NCI-H82 (cell line): ENCODE results near the gene SLC12A5.
A peak's percentile ranks its signal among the peaks of the same experiment; 100 is the strongest.
"Not testable (repeated sequence)": the region's sequence is repeated elsewhere in the genome, so short reads cannot be mapped to it uniquely, and the experiment has no call there.

ENCODE experiments used
- DNase-seq: peaks from one replicate; lab custom pipeline; 2025; lab: John Stamatoyannopoulos, UW

Gene SLC12A5

DNA sequence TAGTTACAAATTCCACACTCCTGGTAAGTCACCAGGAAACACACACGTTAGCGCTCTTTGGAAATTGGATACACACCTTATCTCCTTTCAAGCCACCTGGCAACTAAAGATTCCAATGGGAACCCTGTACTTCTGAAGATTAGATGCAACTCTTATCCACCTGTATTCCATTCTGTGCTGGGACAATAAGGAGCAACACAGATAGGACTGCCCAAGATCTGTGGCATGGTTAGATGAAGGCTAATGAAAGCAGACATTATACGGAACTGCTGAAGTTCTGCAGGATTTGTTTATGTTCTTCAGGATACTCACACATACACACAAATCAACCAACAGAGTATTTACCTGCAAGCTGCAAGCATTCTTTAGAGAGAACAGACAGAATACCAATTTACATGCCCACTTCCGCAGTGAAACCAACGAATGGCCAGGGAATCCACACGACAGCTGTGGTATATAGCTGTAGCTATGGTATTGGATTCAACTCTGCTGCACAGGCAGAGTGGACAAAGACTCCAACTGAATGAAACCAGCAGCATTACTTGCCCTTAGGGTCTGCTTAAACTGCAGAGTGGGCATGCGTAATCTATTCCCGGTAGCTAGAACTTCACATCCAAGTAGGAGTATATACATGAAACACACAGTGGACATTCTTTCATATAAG is 48.8 kb downstream of the SLC12A5 start:
- no peak for DNase-seq

DNA sequence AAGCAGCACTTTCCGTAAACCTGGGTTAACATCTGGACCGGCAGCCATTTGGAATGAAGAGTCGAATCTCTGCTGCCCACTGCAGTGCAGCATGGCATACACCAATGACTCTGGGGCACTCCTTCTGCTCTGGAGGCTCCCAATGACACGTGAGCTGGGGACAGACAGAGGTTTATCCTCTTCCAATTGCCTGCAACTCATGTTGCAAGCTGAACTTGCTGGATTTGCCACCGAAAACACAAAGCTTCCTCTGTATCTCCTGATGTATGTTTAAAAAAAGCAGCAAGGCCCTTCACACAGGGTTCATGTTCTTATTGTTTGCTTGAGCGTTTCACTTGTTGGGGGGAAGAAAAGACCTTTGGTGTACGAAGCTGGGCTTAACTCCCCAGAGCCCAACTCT is 49.9 kb downstream of the SLC12A5 start:
- no peak for DNase-seq

DNA sequence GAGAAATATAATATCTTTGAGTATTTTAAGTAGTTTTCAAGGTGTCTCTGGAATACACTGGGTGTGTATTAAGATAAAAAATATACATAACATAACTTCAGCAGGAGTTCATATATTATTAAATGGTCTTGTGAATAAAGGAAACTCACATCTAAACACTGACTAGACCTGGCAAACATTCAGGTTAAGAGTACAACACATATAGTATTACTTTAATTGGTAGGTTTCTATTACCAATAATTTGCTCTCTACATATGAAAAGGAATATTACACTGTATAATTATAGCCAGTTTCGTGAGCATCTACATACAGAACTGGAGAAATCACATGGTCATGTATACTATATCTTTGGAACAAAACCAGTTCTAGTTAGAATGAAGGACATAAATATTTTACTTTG is 52.1 kb downstream of the SLC12A5 start:
- DNase-seq: no peak

DNA sequence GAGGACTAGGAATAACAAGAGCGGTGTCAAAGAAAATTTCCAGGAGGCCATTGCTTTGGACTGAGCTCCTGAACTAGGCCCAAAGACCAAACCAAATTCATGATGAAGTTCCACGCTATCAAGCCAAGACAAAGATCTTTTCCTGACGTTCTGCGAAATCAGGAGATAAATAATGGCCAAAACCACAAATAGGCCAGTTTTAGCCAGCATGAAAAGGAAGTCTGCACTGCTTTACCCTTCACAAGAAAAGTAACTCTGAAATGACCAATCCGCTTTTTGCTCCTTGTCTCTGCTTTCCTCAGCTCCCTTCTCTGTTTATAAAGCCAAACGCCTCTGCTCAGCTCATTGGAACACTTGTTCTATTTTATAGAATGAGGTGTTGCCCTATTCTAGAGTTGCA is 54.1 kb downstream of the SLC12A5 start:
- no peak for DNase-seq

DNA sequence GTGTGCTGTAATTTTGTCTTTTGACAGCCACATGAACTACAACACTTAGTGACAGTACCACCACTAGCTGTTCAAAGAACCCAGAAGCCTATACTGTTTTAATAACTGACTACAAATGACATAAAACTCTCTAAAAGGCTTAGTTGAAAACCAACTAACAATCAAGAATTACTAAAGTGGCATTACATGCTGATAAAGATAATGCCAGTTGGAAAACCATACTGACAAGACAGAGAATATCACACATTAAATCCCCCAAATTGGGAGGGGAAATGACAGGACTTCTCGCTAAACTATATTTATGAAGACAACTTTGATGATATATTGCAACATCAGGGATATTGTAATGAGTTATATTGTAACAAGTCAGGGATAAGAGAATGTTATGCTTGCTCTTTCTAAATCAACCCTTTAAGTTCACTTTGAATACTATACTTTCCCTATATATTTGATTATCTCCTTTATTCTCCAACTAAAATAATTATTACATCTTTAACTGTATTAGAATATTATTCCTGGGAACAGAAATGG is 54.6 kb downstream of the SLC12A5 start:
- no peak for DNase-seq

DNA sequence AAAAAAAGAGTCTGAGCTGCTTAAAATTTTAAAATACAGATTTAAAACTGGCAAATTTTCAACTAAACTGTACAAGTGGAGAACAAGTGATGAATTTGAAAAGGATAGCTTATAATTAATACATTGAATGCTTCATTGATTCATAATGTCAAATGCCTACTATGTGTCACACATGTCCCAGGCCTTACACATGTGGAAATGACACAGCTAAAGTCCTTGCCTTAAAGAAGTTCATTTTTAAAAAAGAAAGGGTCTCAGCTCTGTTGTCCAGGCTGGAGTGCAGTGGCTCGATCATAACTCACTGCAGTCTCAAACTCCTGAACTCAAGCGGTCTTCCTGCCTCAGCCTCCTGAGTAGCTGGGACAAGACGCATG is 55.8 kb downstream of the SLC12A5 start:
- DNase-seq: no peak

DNA sequence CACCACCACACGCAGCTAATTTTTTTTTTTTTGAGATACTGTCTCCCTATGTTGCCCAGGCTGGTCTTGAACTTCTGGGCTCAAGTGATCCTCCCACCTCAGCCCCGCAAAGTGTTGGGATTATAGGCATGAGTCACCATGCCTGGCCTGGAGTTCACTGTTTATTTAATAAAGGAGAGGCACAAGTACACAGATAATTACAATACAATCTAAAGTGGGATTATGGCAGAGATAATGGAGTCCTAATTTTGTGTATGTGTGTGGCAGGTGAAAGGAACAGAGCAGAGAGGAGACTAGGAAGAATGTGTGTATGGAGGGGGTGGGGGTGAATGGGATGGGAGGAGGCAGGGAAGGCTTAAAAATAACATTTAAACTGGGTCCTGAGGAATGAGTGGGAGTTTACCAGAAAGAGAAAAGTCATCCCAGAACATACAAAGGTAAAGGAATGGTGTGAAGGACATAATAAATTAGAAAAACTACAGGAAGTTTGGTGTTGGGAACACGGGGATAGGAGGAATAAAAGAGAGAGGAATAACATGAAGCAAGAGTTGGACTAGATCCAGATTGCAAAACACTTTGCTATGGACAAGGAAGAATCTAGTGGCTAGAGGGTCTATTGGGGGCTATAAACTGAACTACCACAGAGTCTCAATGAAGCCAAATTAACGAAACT is 56.3 kb downstream of the SLC12A5 start:
- DNase-seq: peak; percentile 58

DNA sequence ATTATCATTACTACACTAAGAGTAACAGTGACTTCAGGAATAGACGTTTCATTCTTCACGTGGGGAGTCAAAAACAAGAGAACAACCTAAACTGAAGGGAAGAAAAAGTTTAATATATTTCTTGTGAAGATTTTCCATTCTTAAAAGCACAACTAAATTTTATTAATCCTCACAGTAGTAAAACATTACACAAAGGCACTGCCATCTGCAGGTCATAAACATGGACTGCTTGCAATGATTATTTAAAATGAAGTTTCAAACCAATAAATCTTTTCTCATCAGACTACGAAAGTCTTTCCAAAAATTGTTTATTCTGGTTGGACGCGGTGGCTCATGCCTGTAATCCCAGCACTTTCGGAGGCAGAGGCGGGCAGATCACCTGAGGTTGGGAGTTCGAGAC is 58.1 kb downstream of the SLC12A5 start:
- no peak for DNase-seq

DNA sequence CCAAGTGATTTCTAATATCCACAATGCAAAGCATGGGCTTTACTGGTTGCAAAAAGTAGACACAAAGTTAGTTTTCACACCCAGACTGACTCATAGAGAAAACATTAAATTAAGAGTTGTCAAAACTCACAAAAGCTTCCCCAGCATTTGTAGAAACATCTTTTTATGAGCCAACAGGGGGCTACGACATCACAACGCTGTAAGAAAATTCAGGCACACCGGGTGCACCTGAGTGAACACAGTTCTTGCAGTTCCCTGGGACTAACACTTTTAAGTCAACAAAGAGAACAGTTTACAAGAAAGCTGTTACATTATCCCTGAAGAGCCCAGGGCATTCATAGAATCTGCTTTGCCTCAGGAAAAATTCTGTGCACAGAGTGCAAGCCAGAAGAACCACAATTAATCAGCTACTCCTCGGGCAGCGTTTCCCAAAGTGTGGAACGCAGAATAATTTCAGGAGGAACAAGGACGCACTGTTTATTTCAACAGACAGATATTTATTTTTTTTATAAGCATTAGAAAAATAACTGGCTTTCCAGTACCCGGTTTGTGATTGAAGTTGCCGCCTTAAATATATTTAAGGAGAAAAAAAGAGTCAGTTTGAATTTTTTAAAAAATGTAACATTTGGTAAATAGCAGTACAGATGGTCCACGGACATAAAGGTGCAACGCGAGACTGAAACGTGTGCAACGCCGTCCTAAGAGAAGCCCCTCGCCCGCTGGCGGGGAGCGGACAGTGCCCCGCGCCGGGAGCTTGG is 59.6 kb downstream of the SLC12A5 start:
- peak; percentile 70 for DNase-seq

DNA sequence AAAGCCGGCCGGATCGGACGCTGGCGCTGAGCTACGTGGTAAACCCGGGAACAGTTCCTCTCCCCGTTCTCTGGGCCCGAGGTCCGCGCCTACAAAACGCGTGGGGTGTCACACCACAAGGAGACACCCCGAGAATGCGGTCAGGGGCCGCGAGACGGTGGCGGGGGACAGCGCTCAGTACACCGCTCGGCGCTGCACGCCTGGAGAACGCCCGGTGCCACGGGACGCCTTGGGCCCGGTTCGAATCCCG is 60.1 kb downstream of the SLC12A5 start:
- no peak for DNase-seq

DNA sequence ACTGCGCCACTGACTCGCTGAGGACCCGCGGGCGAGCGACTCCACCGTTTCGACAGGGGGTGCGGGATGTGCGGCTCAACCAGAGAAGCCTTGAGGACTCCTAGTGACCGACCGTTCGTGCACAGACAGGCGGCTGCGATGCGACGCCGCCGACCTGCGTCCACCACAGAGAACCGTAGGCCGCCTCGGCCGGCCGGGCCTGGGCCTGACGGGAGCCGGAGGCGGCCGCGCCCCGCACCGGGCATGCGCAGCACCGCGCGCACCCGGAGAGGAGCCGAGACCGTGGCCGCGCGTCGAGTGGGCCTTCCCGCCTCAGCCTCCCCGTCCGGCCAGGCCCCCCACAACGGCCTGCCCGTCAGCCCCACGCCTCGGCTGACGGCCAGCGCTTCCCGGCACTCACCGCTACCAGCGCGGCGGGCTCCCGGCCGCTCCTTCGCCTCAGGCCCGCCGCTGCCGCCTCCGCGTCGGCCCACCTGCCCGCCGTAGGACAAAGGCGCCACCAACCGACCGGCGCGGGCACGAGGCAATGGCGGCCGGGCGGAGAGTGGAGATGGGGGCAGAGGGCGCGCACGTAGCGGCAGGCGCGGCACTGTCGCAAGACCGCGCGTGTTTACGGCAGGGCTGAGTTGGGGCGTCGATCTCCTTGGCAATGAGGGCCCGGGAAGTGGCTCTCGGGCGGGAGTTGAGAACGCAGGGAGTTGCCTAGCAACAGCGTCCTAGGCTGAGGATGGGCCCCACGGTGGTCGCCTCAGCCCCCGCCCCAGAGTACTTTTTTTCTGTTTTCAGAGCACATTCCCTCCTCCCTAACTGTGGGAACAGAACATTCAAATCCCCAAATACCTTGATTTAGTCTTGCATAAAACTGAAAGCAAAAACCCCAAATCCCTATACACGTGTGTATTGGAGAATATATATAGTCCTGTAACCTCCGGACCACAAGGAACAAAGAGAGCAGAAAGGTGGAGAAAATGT is 60.7 kb downstream of the SLC12A5 start, which contains the start of gene NCOA5:
Gene NCOA5, minus strand, starts transcription at position 546 of the 972 bp plus-strand sequence. CDS start 10,538 bp downstream, outside the sequence.
- DNase-seq: peak; percentile 99

DNA sequence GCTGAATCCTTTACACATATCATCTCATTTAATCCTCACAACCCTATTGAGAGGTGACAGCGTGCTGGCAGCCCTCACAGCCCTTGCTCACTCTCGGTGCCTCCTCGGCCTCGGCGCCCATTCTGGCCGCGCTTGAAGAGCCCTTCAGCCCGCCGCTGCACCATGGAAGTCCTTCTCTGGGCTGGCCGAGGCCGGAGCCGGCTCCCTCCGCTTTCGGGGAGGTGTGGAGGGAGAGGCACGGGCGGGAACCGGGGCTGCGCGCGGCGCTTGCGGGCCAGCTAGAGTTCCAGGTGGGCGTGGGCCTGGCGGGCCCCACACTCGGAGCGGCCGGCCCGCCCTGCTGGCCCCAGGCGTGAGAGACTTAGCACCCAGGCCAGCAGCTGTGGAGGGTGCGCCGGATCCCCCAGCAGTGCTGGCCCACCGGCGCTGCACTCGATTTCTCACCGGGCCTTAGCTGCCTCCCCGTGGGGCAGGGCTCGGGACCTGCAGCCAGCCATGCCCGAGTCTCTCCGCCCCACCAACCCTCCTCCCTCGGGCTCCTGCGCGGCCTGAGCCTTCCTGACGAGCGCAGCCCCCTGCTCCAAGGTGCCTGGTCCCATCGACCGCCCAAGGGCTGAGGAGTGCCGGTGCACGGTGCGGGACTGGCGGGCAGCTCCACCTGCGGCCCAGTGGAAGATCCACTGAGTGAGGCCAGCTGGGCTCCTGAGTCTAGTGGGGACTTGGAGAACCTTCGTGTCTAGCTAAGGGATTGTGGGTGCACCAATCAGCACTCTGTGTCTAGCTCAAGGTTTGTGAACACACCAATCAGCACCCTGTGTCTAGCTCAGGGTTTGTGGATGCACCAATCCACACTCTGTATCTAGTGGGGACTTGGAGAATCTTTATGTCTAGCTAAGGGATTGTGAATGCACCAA is 62.9 kb downstream of the SLC12A5 start:
- not testable (repeated sequence) for DNase-seq

DNA sequence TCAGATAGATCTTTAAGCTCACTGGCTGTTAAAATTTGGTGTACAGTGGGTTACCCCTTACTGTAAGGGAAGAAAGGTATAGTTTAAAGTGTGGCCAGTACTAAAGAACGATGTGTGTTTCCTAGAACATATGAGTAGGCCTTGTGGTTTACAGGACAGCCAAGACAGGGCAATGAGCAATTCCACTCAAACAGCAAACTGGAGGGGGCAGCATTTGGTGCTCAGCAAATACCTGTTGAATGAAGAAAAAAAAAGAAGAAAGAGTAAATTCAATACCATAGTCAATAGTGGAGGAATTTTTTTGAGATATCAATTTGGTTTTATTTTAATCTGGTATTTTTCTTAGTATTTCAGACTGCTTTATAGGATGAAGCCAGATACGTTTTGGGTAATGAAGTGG is 64.5 kb downstream of the SLC12A5 start:
- DNase-seq: no peak

DNA sequence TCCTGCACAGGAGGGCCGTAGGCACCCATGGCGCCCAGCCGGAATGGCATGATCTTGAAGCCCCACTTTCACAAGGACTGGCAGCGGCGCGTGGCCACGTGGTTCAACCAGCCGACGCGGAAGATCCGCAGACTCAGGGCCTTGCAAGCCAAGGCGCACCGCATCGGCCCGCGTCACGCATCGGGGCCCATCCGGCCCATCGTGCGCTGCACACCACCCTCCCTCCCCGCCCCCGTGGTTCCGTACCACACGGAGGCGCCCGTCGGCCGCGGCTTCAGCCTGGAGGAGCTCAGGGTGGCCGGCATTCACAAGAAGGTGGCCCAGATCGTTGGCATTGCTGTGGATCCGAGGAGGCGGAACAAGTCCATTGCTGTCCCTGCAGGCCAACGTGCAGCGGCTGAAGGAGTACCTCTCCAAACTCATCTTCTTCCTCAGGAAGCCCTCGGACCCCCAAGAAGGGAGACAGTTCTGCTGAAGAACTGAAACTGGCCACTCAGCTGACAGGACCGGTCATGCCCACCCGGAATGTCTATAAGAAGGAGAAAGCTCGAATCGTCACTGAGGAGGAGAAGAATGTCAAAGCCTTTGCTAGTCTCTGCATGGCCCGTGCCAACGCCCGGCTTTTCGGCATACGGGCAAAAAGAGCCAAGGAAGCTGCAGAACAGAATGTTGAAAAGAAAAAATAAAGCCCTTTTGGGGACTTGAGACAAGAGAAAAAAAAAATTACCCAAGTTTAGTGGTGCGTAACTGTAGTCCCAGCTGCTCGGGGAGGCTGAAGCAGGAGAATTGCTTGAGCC is 70.7 kb downstream of the SLC12A5 start:
- DNase-seq: no peak

DNA sequence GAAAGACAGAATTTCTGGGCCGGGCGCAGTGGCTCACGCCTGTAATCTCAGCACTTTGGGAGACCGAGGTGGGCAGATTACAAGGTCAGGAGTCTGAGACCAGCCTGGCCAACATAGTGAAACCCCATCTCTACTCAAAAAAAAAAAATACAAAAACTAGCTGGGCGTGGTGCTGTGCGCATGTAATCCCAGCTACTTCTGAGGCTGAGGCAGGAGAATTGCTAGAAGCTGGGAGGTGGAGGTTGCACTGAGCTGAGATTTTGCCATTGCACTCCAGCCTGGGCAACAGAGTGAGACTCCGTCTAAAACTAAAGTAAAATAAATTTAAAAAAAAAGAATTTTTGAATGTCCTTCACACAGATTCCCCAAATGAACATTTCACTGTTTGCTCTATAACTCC is 71.4 kb downstream of the SLC12A5 start:
- not testable (repeated sequence) for DNase-seq

DNA sequence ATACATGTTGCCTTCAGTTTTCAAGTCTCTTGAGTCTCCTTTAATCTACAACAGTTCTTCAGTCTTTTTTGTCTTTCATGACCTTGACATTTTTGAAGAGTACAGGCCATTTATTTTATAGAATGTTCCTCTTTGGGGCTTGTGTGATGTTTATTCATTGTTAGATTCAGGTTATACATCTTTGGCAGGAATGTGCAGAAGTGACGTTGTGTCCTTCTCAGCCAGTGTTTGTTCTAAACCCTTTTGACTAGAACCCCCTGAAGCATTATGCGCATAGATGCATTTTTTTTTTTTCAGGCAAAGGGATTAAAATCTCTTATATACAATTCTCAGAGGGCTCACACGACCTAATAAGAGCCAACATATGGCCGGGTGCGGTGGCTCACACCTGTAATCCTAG is 72.0 kb downstream of the SLC12A5 start:
- DNase-seq: peak; percentile 33

DNA sequence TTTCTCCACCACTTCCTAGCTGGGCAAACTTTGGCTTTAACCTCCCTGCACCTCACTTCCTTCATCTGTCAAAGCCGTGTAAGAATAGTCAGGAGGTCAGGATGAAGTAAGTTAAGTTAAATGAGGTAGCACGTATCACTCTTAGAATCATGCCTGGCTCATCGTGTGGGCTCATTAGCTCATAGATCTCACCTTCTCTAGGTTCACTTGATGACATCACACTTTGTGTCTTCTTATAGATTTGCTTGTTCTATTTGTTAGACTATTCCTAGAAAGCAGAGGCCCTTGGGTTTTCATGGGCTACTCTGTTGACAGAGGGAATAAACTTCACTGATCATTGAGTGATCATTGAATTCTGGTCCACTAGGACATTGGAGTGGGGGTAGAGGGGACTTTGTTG is 72.9 kb downstream of the SLC12A5 start:
- no peak for DNase-seq

DNA sequence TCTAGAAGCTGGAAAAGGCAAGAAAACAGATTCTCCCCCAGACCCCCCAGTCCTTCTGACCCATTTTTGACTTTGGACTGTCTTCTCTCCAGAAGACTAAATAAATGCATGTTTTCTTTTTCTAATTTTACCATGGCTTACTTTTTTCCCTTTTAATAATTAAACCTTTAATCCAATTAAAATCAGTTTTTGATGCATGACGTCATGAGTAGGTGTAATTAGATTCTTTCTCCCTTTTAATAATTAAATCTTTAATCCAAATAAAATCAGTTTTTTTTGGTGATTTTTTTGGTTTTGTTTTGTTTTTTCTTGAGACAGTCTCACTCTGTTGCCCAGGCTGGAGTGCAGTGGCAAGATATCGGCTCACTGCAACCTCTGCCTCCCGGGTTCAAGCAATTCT is 73.9 kb downstream of the SLC12A5 start:
- DNase-seq: no peak

DNA sequence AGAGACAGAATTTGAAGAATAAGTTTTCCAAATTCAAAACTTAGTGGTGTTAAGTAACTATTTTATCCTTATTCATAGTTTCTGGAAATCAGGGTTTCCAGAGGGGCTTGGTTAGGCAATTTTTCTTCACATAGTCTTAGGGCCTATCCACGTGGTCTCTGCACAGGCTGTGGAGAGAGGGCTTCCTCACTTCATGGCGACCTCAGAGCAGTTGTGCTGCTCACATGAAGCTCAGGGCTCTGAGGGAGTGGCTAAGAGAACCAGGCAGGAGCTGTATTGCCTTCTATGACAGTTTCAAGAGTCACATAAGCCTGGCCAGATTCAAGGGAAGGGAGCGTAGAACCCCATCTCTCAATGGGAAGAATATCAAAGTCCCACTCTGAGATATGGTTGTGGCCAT is 75.2 kb downstream of the SLC12A5 start:
- no peak for DNase-seq

DNA sequence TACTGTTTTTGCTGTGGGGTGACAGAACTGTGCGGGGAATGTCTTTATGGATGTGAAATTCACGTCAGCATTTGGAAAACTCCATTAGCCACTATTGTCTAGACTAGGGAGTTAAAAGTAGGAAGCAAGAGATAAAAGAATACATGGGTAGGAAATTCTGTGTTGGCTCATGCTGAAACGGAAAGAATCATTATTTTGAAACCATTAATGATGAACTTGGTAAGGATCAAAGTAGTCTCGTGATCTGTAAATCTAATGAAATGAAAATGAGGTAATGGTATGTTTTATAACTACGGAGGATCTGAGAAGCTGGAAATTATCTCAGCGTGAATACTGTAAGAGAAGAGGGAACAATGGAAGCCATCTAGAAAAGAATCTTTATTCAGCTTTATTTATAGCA is 78.0 kb downstream of the SLC12A5 start:
- no peak for DNase-seq
